ENCODE measurements around the gene PPM1D. TPM values are rescaled to one million over a fixed set of nuclear protein-coding genes. Genes with fewer than 3 reads are reported as not detected.

Gene PPM1D
- total and polyA plus RNA-seq, 2 of the 13 experiments (the other 11 are each of a cell fraction or from before 2014, with no cell fraction given) = 8.0 to 26.2 TPM

- no peak for TF ChIP-seq ZNF18 (CRISPR knock-in tag; IDR thresholded peaks at IDR 0.05; ENCODE audit: insufficient replicate concordance)
- TF ChIP-seq ARID2 (CRISPR knock-in tag; IDR thresholded peaks at IDR 0.05; ENCODE audit: borderline replicate concordance) = no peak
- peak; percentile 60; the same call in 1 of the 2 replicates for TF ChIP-seq ZNF30 (CRISPR knock-in tag; IDR thresholded peaks at IDR 0.05)
- no peak for TF ChIP-seq ZNF296 (CRISPR knock-in tag; conservative IDR thresholded peaks at IDR 0.05)
- TF ChIP-seq ZNF580 (CRISPR knock-in tag; IDR thresholded peaks at IDR 0.05; ENCODE audit: borderline replicate concordance, low read depth) = no peak; the same call in 1 of the 2 replicates
- peak; percentile 70 for TF ChIP-seq GATAD2A (CRISPR knock-in tag; IDR thresholded peaks at IDR 0.05)
- peak; percentile 48; the same call in 1 of the 2 replicates for TF ChIP-seq TGIF2 (CRISPR knock-in tag; IDR thresholded peaks at IDR 0.05)
- no peak for TF ChIP-seq SRSF1 (optimal IDR thresholded peaks at IDR 0.05; ENCODE audit: low read depth, low read length)
- peak; percentile 67; the same call in 1 of the 2 replicates for TF ChIP-seq KAT7 (CRISPR knock-in tag; IDR thresholded peaks at IDR 0.05; ENCODE audit: borderline replicate concordance)
- TF ChIP-seq ZNF383 (CRISPR knock-in tag; IDR thresholded peaks at IDR 0.05; ENCODE audit: borderline replicate concordance) = no peak
- TF ChIP-seq ZC3H13 (CRISPR knock-in tag; IDR thresholded peaks at IDR 0.05) = no peak
- no peak for TF ChIP-seq ZNF274 (CRISPR knock-in tag; IDR thresholded peaks at IDR 0.05)
- 0 out of 2 replicates have a peak, but pooled peaks have one; percentile 50 for TF ChIP-seq ONECUT2 (CRISPR knock-in tag; IDR thresholded peaks at IDR 0.05)
- no peak; the same call in 1 of the 2 replicates for TF ChIP-seq CHD4 (IDR thresholded peaks at IDR 0.05; ENCODE audit: borderline replicate concordance, low read length)
- TF ChIP-seq ZBTB39 (CRISPR knock-in tag; IDR thresholded peaks at IDR 0.05) = no peak
- TF ChIP-seq NR2F6 (IDR thresholded peaks at IDR 0.05) = 0 out of 2 replicates have a peak, but pooled peaks have one; percentile 11
- 0 out of 2 replicates have a peak, but pooled peaks have one; percentile 15 for TF ChIP-seq NR2F6 (CRISPR knock-in tag; IDR thresholded peaks at IDR 0.05)
- TF ChIP-seq ZSCAN21 (CRISPR knock-in tag; IDR thresholded peaks at IDR 0.05; ENCODE audit: borderline replicate concordance) = no peak
- TF ChIP-seq FOXC1 (CRISPR knock-in tag; IDR thresholded peaks at IDR 0.05; ENCODE audit: borderline replicate concordance) = no peak
- no peak for TF ChIP-seq PRMT3 (CRISPR knock-in tag; IDR thresholded peaks at IDR 0.05; ENCODE audit: borderline replicate concordance, low read depth)
- no peak for TF ChIP-seq ZNF788 (CRISPR knock-in tag; IDR thresholded peaks at IDR 0.05; ENCODE audit: borderline replicate concordance)
- 0 out of 2 replicates have a peak, but pooled peaks have one; percentile 26 for TF ChIP-seq SMAD3 (CRISPR knock-in tag; IDR thresholded peaks at IDR 0.05)
- no peak for TF ChIP-seq HMG20B (CRISPR knock-in tag; conservative IDR thresholded peaks at IDR 0.05)
- no peak for TF ChIP-seq ZNF207 (IDR thresholded peaks at IDR 0.05; ENCODE audit: borderline replicate concordance)
- no peak for TF ChIP-seq PAWR (CRISPR knock-in tag; IDR thresholded peaks at IDR 0.05; ENCODE audit: borderline replicate concordance)
These were observed 1.7 kb downstream of the PPM1D start (continued) for GRCh38 chr17:60601447-60602384.

Data from HepG2 (cell line).